AG09309 (cell line): ENCODE measurements around the gene PHLDB2.
A peak's percentile ranks its signal among the peaks of the same experiment; 100 is the strongest.

Experiments
- DNase-seq: peaks from one replicate; pipeline ENCODE4 v3.0.0-alpha.2; 2010; ENCODE audit warnings: low read depth
- H3K4me3 ChIP-seq: 2 replicates; pipeline ENCODE4 v1.5.1; 2011; ENCODE audit warnings: mild to moderate bottlenecking, low read depth, low read length, moderate library complexity; ENCODE audit not compliant: control insufficient read depth
- TF ChIP-seq, protein P1 (sequence below): IDR thresholded peaks from 2 replicates; pipeline ENCODE4 v1.5.1; 2011; ENCODE audit warnings: mild to moderate bottlenecking, low read depth, low read length, inconsistent platforms; ENCODE audit not compliant: insufficient read depth, control insufficient read depth; ENCODE audit errors: missing control alignments

Gene PHLDB2

DNA sequence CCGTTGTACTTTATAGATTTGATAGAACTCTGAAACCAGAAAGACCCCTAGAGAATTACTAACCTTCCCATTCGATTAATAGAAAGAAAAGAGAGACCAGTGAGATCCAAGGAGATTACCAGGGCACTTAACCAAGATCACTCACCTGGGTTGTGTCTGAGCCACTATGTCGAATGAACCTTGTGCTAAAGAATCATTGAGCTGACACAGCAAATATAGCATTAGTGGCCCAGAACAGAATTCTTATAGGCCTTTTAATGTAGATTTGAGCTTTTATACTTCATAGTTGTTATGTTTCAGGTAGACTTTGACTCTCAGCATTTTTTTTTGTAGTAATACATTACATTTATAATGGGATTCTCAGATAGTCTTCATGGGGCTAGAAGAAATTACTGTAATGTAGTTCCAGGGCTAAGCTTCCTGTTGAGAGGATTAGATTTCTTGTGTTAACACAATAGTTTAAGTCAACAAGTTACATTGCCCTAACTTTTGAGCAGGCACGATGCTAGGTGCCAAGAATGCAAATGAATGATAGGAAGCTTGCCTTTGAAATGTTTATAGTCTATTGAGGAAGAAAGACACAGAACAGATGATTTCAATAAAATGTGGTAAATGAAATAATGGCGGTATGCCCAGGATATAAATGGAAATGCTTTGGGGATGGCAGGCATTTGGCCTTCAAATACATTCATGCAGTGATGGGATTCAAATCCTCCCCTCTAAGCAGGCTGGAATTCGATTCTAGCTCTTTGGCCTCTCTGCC, 95.3 kb downstream of the PHLDB2 start:
- peak; percentile 86 for DNase-seq
- no peak overlapping the region for H3K4me3 ChIP-seq
- TF ChIP-seq, protein P1, sequence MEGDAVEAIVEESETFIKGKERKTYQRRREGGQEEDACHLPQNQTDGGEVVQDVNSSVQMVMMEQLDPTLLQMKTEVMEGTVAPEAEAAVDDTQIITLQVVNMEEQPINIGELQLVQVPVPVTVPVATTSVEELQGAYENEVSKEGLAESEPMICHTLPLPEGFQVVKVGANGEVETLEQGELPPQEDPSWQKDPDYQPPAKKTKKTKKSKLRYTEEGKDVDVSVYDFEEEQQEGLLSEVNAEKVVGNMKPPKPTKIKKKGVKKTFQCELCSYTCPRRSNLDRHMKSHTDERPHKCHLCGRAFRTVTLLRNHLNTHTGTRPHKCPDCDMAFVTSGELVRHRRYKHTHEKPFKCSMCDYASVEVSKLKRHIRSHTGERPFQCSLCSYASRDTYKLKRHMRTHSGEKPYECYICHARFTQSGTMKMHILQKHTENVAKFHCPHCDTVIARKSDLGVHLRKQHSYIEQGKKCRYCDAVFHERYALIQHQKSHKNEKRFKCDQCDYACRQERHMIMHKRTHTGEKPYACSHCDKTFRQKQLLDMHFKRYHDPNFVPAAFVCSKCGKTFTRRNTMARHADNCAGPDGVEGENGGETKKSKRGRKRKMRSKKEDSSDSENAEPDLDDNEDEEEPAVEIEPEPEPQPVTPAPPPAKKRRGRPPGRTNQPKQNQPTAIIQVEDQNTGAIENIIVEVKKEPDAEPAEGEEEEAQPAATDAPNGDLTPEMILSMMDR: no peak

DNA sequence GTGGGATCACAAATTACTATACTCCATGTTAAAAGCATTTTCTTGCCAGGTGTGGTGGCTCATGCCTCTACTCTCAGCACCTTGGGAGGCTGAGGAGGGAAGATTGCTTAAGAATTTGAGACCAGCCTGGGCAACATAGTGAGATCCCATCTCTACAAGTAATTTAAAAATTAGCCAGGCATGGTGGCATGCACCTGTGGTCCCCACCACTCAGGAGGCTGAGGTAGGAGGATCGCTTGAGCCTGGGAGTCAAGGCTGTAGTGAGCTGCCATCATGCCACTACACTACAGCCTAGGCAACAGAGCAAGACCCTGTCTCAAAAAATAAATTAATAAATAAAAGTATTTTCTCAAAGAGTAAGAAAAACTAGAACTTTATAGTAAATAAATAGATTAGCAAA, 96.8 kb downstream of the PHLDB2 start:
- no peak overlapping the region for H3K4me3 ChIP-seq
- TF ChIP-seq, protein P1: no peak
- no peak for DNase-seq

DNA sequence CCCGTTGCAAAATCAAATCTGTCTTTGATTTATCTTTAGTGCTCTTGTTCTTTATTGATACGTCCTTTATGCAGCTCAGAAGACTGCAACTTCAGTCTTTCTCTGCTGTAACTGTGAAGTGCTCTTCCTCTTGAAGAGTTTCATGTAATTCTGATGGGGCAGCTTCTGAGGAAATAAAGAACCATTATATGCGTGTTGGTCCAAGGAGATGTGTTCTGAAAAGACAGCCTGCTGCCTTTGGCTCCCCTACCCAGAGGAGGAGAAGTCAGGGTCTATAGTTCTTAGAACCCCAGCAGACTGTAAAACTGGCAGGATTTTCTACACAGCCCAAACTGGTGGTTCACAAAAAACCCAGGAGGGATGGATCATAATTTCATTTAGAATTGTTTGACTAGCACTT, 97.4 kb downstream of the PHLDB2 start:
- no peak overlapping the region for H3K4me3 ChIP-seq
- no peak for DNase-seq
- TF ChIP-seq, protein P1: no peak

DNA sequence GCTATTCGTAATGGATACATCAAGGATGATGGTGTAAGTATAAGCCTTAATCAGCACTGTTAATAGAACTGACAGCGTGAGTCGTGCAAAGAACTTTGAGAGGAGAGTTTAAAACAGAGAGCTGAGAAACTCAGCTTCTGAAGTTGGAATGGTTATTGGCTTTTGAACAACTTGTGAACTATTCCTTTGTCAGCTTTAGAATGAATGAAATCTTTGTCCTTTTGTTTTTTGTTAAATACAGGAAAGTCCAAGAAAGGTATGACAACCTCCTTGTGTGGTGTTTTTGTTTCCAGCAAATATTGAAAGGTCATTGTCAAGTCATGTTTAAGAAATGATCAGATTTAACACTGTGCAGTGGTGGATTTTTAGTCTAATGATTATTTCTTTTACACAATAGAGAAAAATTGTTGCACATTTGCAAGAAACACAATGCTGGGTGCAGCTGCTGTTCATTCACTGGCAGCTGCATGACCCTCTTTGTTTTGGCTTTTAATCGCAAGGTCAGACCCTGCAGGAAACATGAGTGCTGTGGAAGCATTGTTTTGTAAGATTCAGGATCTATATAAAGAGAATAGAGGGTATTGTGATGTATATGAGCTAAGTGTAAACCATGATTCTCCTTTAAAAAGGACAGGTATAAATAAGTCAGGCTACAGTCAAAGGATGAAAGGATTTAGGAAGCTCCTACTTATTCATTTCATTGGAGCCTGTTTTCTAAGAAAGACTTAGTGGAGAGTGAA, 98.1 kb downstream of the PHLDB2 start:
- TF ChIP-seq, protein P1: no peak
- DNase-seq: no peak
- H3K4me3 ChIP-seq: no peak overlapping the region

DNA sequence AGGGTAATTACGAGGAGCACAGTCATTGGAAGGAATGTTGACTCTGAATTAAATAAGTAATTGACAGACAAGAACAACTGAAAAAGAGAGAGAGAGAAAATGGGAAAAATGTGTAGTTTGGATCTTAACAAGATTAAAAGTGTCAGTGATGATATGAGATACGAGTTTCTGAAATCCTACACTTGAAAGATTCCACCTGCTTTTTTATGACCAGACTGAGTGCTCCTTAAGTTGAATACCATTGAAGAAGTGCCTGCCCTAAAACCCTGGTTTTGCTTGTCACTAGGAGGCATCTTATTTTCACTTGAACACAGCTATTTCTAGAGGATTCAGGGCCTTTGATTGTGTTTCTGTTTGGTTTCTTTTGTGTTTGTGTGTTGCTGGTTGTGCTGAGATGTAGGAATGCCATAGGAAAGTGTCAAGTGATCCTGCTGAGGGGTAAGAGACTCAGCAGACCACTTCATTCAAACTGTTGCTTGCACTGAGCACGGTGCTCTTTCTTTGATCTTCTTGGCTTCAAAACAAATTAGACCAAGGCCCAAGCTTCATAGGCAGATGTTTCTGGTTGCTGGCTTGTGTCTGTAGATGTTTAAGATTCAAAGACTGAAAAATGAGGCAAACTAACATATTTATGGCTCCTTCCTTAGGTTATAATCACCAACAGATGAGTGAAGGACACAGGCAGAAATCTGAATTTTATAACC, 102.5 kb downstream of the PHLDB2 start:
- TF ChIP-seq, protein P1: no peak
- no peak for DNase-seq
- H3K4me3 ChIP-seq: no peak overlapping the region

DNA sequence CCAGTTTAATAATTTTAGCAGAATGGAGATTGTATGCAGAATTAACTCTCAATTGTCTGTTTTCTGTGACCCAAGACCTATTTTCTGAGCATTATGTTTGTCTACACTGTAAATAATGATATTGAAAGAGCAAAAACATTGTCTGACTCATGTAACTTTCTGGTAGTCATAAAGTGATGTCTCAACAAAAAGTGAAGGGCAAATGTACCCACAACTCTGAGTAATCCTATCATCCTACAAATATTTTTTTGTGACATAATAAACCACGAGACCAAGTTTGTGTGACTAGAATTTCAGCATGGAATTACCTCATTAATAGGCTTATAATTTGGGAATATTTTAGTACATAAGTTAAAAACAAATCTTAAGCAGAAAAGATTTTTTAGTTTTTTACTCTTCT, 104.4 kb downstream of the PHLDB2 start:
- peak; percentile 52 for DNase-seq
- TF ChIP-seq, protein P1: no peak
- H3K4me3 ChIP-seq: no peak overlapping the region
